Loucy (cell line): Measurements from ENCODE around the gene MAVS.

Source experiments
- EZH2phosphoT487 ChIP-seq: fragments of 200-600 bp; IDR thresholded peaks from 2 replicates; pipeline ENCODE4 v1.6.1; 2018; ENCODE audit warnings: antibody characterized with exemption, mild to moderate bottlenecking, moderate library complexity, borderline replicate concordance
- TF ChIP-seq, protein P1 (sequence below): fragments of 200-600 bp; sonication (generic); conservative IDR thresholded peaks from 2 replicates; pipeline ENCODE4 v1.5.1; 2014; ENCODE audit warnings: mild to moderate bottlenecking, antibody characterized with exemption, low read length

DNA sequence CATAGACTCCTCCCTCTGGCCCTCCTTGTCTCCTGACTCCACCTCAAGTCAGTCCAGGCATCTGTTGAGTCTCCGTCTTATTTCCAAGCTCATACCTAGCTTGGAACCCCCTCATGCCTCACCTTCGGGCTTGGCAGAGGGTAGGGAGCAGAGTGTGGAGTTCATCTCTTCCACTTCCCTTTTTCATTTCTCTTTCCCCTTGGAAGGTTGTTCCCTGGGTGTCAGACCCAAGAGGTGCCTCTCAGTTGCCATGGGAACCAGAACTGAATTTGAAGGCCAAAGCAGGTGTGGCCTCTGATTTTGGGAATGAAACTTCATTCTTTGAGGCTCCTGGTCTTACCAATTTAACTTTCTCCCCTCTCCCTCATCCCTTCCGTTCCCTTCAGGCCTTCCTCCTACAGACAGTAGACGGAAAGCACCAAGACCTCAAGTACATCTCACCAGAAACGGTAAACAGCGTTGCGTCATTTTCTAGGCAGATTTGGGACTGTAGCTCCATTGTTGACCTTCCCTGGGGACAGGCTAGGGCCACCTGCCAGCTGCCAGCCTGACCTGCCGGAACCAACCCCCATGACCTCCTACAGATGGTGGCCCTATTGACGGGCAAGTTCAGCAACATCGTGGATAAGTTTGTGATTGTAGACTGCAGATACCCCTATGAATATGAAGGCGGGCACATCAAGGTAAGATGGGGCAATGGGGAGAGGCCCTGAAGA, 44.0 kb upstream of the MAVS start:
- TF ChIP-seq, protein P1, sequence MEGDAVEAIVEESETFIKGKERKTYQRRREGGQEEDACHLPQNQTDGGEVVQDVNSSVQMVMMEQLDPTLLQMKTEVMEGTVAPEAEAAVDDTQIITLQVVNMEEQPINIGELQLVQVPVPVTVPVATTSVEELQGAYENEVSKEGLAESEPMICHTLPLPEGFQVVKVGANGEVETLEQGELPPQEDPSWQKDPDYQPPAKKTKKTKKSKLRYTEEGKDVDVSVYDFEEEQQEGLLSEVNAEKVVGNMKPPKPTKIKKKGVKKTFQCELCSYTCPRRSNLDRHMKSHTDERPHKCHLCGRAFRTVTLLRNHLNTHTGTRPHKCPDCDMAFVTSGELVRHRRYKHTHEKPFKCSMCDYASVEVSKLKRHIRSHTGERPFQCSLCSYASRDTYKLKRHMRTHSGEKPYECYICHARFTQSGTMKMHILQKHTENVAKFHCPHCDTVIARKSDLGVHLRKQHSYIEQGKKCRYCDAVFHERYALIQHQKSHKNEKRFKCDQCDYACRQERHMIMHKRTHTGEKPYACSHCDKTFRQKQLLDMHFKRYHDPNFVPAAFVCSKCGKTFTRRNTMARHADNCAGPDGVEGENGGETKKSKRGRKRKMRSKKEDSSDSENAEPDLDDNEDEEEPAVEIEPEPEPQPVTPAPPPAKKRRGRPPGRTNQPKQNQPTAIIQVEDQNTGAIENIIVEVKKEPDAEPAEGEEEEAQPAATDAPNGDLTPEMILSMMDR, result no peak
- TF ChIP-seq EZH2phosphoT487, result no peak
